ENCODE data around the gene TASP1. TPM values are rescaled to one million over a fixed set of nuclear protein-coding genes. Genes with fewer than 3 reads are reported as not detected.
"Not testable (repeated sequence)": the region's sequence is repeated elsewhere in the genome, so short reads cannot be mapped to it uniquely, and the experiment has no call there.

TASP1 gene
- polyA plus RNA-seq, 1 donor (not counting 4 experiments of a cell fraction or from before 2014, with no cell fraction given): 17.4 TPM

DNA sequence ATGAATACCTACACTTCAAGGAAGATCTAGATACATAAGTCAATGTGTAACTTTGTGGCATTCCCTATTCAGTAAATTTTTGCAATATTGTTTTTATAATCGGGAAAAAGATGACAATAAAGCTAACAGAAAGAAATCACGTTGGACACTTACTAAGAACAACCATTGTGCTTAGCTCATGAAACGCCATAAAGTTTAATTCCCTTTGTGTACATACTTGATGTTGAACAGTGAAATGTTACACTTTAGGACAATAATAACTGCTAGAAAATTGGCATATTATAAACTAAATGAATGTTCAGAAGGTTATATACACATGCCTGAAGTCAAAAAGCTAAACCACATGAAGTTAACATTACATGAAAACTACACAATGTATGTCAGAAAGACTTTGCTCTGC is 153.2 kb downstream of the TASP1 start:
- Histone ChIP-seq H3K4me2 (ENCODE audit: control insufficient read depth, extremely low read depth, insufficient read depth, low read depth, low read length) (no peak overlapping the region), H2AFZ (ENCODE audit: control insufficient read depth, low read length) (no peak overlapping the region), H4K20me1 (ENCODE audit: control insufficient read depth, extremely low read depth, insufficient read depth, low read length) (no peaks in the 10 kb centered on the region), H3K79me2 (ENCODE audit: control insufficient read depth, insufficient read depth, low read length) (no peaks in the 10 kb centered on the region), H3K27me3 (ENCODE audit: control insufficient read depth, extremely low read depth, insufficient read depth, low read length) (no peaks in the 10 kb centered on the region), H3K36me3 (ENCODE audit: control insufficient read depth in 2 of 2, extremely low read depth in 1 of 2, insufficient read depth in 2 of 2, low read length in 2 of 2) (peaks cover 0 to 2% of the 10 kb centered on the region in 2 experiments), H3K9me1 (ENCODE audit: control insufficient read depth, extremely low read depth, insufficient read depth, low read length) (no peaks in the 10 kb centered on the region), H3K4me1 (ENCODE audit: control insufficient read depth, extremely low read depth, insufficient read depth, low read length) (no peaks in the 10 kb centered on the region), H3K9me3 (ENCODE audit: control insufficient read depth, low read depth, low read length) (no peaks in the 10 kb centered on the region), H3K27ac (ENCODE audit: control insufficient read depth, insufficient read depth, low read length) (no peak overlapping the region), H3K4me3 (ENCODE audit: control insufficient read depth in 2 of 3, extremely low read depth in 1 of 3, insufficient read depth in 2 of 3, low read depth in 1 of 3, low read length in 3 of 3) (no peak overlapping the region), H3K9ac (ENCODE audit: control insufficient read depth, extremely low read depth, insufficient read depth, low read length) (no peak overlapping the region)
- no peak for TF ChIP-seq EZH2 (IDR thresholded peaks at IDR 0.05; ENCODE audit: low read length)
- FAIRE-seq (no peak), DNase-seq (ENCODE audit: low read depth, low spot score) (no peak)
- dilution Hi-C loops (cut with MboI; ENCODE audit: extremely low pct_ligation_motif_present, low sequenced_read_pairs): no loop called here

DNA sequence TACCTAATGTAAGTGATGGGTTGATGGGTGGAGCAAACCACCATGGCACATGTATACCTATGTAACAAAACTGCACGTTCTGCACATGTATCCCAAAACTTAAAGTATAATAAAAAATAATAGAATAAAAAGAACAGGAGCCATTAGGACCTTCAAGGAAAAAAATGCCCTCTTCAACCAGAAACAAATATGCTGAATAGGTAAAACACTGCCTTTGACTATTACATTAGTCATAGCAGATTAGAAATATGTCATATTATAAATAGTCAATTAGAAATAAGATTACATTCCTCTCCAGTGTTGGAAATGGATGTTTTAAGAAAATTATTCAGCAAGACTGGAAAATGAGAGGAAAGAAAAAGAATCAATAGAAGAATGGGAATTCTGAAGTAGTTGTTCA is 153.7 kb downstream of the TASP1 start:
- H2AFZ ChIP-seq (ENCODE audit: control insufficient read depth, low read length); H3K79me2 ChIP-seq (ENCODE audit: control insufficient read depth, insufficient read depth, low read length); H3K4me3 ChIP-seq (ENCODE audit: control insufficient read depth in 2 of 3, extremely low read depth in 1 of 3, insufficient read depth in 2 of 3, low read depth in 1 of 3, low read length in 3 of 3); H3K4me2 ChIP-seq (ENCODE audit: control insufficient read depth, extremely low read depth, insufficient read depth, low read depth, low read length); H3K27ac ChIP-seq (ENCODE audit: control insufficient read depth, insufficient read depth, low read length); dilution Hi-C loops (cut with MboI; ENCODE audit: extremely low pct_ligation_motif_present, low sequenced_read_pairs); H3K36me3 ChIP-seq (ENCODE audit: control insufficient read depth in 2 of 2, extremely low read depth in 1 of 2, insufficient read depth in 2 of 2, low read length in 2 of 2); H3K9ac ChIP-seq (ENCODE audit: control insufficient read depth, extremely low read depth, insufficient read depth, low read length); H3K4me1 ChIP-seq (ENCODE audit: control insufficient read depth, extremely low read depth, insufficient read depth, low read length); H3K9me1 ChIP-seq (ENCODE audit: control insufficient read depth, extremely low read depth, insufficient read depth, low read length); H3K27me3 ChIP-seq (ENCODE audit: control insufficient read depth, extremely low read depth, insufficient read depth, low read length); H4K20me1 ChIP-seq (ENCODE audit: control insufficient read depth, extremely low read depth, insufficient read depth, low read length); DNase-seq (ENCODE audit: low read depth, low spot score); H3K9me3 ChIP-seq (ENCODE audit: control insufficient read depth, low read depth, low read length); FAIRE-seq: not testable (repeated sequence)

- H2AFZ ChIP-seq (ENCODE audit: control insufficient read depth, low read length); FAIRE-seq; H3K27me3 ChIP-seq (ENCODE audit: control insufficient read depth, extremely low read depth, insufficient read depth, low read length); H3K9ac ChIP-seq (ENCODE audit: control insufficient read depth, extremely low read depth, insufficient read depth, low read length); H3K4me1 ChIP-seq (ENCODE audit: control insufficient read depth, extremely low read depth, insufficient read depth, low read length); H3K4me2 ChIP-seq (ENCODE audit: control insufficient read depth, extremely low read depth, insufficient read depth, low read depth, low read length); H4K20me1 ChIP-seq (ENCODE audit: control insufficient read depth, extremely low read depth, insufficient read depth, low read length); H3K9me3 ChIP-seq (ENCODE audit: control insufficient read depth, low read depth, low read length); DNase-seq (ENCODE audit: low read depth, low spot score); H3K79me2 ChIP-seq (ENCODE audit: control insufficient read depth, insufficient read depth, low read length); H3K27ac ChIP-seq (ENCODE audit: control insufficient read depth, insufficient read depth, low read length); dilution Hi-C loops (cut with MboI; ENCODE audit: extremely low pct_ligation_motif_present, low sequenced_read_pairs); H3K36me3 ChIP-seq (ENCODE audit: control insufficient read depth in 2 of 2, extremely low read depth in 1 of 2, insufficient read depth in 2 of 2, low read length in 2 of 2); H3K4me3 ChIP-seq (ENCODE audit: control insufficient read depth in 2 of 3, extremely low read depth in 1 of 3, insufficient read depth in 2 of 3, low read depth in 1 of 3, low read length in 3 of 3); H3K9me1 ChIP-seq (ENCODE audit: control insufficient read depth, extremely low read depth, insufficient read depth, low read length): not testable (repeated sequence)
These were observed 155.3 kb downstream of the TASP1 start for GRCh38 chr20:13483472-13483871.
